ENCODE results near the gene OTULIN. TPM values are rescaled to one million over a fixed set of nuclear protein-coding genes. Genes with fewer than 3 reads are reported as not detected.

Gene OTULIN
- total RNA-seq, 1 experiment from 2014 or later = 20.0 TPM

DNA sequence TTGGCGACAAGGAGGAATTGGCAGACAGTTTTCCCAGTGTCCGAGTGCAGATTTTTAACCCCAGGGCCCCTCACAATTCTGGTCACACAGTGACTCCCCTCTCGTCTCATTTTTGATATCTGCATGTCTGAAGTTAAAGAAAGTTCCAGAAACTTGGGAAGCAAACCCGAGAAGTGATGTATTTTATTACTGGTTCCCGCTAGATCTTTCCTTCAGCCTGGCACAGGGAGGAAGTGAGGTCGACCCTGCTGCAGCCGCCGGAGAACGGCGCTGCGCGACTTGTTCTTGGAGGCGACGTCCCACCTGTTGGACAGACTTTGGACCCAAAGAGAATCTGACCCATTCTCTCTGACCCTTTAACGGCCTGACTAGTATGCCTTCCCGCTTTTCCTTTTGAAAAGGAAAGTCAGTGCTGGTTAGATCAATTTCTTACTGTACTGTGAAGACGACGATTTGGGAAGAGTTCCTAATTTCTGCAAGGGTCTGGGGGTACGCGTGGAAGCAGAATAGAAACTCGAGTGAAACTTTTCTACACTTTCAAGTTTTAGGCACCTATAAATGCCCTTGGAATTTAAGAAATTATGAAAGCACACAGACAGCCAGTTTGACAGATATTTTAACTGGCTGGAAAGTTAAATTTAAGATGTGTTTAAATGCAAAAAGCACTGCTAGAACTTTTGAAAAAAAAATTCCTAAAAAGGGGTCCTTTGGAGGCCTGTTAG, 744 bp downstream of the OTULIN start:
- POLR2A ChIA-PET (ENCODE audit: low non-redundant PET) = no interaction called here
- peak overlapping the region; percentile 50 for H3K27ac ChIP-seq (ENCODE audit: low read depth, low read length, poor library complexity, severe bottlenecking)

DNA sequence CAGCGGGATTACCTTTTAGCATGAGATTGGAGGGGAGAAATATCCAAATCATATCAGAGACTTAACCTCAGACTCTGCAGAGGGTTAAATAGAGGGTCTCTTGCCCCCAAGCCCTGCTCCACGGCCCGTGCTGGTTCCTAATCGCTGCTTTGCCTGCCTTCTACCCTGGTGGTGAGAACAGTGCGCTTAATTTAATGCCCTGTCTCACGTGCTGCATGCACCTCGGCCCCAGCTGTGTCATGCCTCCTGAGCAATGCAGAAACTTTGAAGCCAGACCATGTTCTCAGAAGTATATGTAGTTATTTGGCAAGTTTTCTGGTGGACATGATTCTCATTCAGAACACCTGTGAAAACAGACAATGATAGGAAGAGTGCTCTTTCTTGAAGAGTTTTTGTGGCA, 1.4 kb downstream of the OTULIN start:
- intact Hi-C loops (cut with micrococcal nuclease; ENCODE audit: unreplicated experiment) = no loop called here
- BruUV-seq (replicated peaks) = no TSS peak
- Histone ChIP-seq H3K27me3 (replicated peaks; ENCODE audit: insufficient read depth, low read depth, low read length, poor library complexity) (no peaks in the 10 kb centered on the region), H3K36me3 (ENCODE audit: insufficient read depth, low read length, poor library complexity, severe bottlenecking) (no peaks in the 10 kb centered on the region), H3K9me3 (ENCODE audit: low read depth, low read length, poor library complexity, severe bottlenecking) (no peaks in the 10 kb centered on the region), H3K4me1 (ENCODE audit: insufficient read depth, low read length, poor library complexity, severe bottlenecking) (peaks cover 16% of the 10 kb centered on the region), H3K4me3 (ENCODE audit: low read depth, low read length, poor library complexity, severe bottlenecking) (peak overlapping the region; percentile 90), H3K27ac (ENCODE audit: low read depth, low read length, poor library complexity, severe bottlenecking) (no peak overlapping the region)
- TF ChIP-seq, protein P1, sequence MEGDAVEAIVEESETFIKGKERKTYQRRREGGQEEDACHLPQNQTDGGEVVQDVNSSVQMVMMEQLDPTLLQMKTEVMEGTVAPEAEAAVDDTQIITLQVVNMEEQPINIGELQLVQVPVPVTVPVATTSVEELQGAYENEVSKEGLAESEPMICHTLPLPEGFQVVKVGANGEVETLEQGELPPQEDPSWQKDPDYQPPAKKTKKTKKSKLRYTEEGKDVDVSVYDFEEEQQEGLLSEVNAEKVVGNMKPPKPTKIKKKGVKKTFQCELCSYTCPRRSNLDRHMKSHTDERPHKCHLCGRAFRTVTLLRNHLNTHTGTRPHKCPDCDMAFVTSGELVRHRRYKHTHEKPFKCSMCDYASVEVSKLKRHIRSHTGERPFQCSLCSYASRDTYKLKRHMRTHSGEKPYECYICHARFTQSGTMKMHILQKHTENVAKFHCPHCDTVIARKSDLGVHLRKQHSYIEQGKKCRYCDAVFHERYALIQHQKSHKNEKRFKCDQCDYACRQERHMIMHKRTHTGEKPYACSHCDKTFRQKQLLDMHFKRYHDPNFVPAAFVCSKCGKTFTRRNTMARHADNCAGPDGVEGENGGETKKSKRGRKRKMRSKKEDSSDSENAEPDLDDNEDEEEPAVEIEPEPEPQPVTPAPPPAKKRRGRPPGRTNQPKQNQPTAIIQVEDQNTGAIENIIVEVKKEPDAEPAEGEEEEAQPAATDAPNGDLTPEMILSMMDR (conservative IDR thresholded peaks at IDR 0.05; ENCODE audit: low read depth, low read length) = 0 out of 2 replicates have a peak, but pooled peaks have one; percentile 13
- TF ChIP-seq EZH2 (IDR thresholded peaks at IDR 0.05; ENCODE audit: borderline replicate concordance, low read depth, low read length, poor library complexity, severe bottlenecking) = no peak
- ChIA-PET CTCF (no interaction called here), POLR2A (ENCODE audit: low non-redundant PET) (no interaction called here)
- peak; percentile 43 for DNase-seq (ENCODE audit: low spot score)

More for the DNA sequence above, 744 bp downstream of the OTULIN start:
- intact Hi-C loops (cut with micrococcal nuclease; ENCODE audit: unreplicated experiment) = no loop called here
- no peaks in the 10 kb centered on the region for H3K27me3 ChIP-seq (replicated peaks; ENCODE audit: insufficient read depth, low read depth, low read length, poor library complexity)
- no peaks in the 10 kb centered on the region for H3K9me3 ChIP-seq (ENCODE audit: low read depth, low read length, poor library complexity, severe bottlenecking)
- peak overlapping the region; percentile 90 for H3K4me3 ChIP-seq (ENCODE audit: low read depth, low read length, poor library complexity, severe bottlenecking)
- BruUV-seq (replicated peaks) = TSS peak; percentile 43
- no peak for DNase-seq (ENCODE audit: low spot score)
- H3K4me1 ChIP-seq (ENCODE audit: insufficient read depth, low read length, poor library complexity, severe bottlenecking) = peaks cover 21% of the 10 kb centered on the region
- TF ChIP-seq EZH2 (IDR thresholded peaks at IDR 0.05; ENCODE audit: borderline replicate concordance, low read depth, low read length, poor library complexity, severe bottlenecking) = no peak
- TF ChIP-seq, protein P1 (conservative IDR thresholded peaks at IDR 0.05; ENCODE audit: low read depth, low read length) = no peak
- CTCF ChIA-PET = no interaction called here
- H3K36me3 ChIP-seq (ENCODE audit: insufficient read depth, low read length, poor library complexity, severe bottlenecking) = no peaks in the 10 kb centered on the region

DNA sequence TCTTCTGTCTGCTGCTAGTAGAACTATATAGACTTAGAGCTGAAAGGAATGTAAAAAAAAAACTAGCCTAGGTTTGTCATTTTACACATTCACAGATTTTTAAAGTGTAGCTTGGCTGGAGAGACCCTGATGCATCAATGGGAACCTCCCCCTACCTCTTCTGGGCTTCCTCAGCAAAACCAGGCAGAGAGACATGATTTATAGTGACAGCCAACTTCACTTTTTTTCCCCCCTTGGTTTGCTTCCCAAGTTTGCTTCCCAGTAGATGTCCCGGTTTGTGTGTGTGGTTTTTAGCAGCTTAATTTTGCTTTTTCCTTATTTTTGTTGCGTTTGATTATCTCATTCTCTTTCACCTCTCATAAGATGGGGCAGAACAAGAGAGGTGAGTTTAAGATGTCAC, 1.8 kb downstream of the OTULIN start:
- no TSS peak for BruUV-seq (replicated peaks)
- TF ChIP-seq EZH2 (IDR thresholded peaks at IDR 0.05; ENCODE audit: borderline replicate concordance, low read depth, low read length, poor library complexity, severe bottlenecking) = no peak
- TF ChIP-seq, protein P1 (conservative IDR thresholded peaks at IDR 0.05; ENCODE audit: low read depth, low read length) = no peak
- intact Hi-C loops (cut with micrococcal nuclease; ENCODE audit: unreplicated experiment) = no loop called here
- POLR2A ChIA-PET (ENCODE audit: low non-redundant PET) = no interaction called here
- H3K9me3 ChIP-seq (ENCODE audit: low read depth, low read length, poor library complexity, severe bottlenecking) = no peaks in the 10 kb centered on the region
- no peak for DNase-seq (ENCODE audit: low spot score)
- H3K27me3 ChIP-seq (replicated peaks; ENCODE audit: insufficient read depth, low read depth, low read length, poor library complexity) = no peaks in the 10 kb centered on the region
- no peaks in the 10 kb centered on the region for H3K36me3 ChIP-seq (ENCODE audit: insufficient read depth, low read length, poor library complexity, severe bottlenecking)
- peak overlapping the region; percentile 90 for H3K4me3 ChIP-seq (ENCODE audit: low read depth, low read length, poor library complexity, severe bottlenecking)
- H3K4me1 ChIP-seq (ENCODE audit: insufficient read depth, low read length, poor library complexity, severe bottlenecking) = peaks cover 12% of the 10 kb centered on the region
- CTCF ChIA-PET = no interaction called here
- no peak overlapping the region for H3K27ac ChIP-seq (ENCODE audit: low read depth, low read length, poor library complexity, severe bottlenecking)

Measured in A673 (cell line).